Stomach (tissue), 9 donors: ENCODE results near the gene PTN. TPM values are rescaled to one million over a fixed set of nuclear protein-coding genes. Genes with fewer than 3 reads are reported as not detected.

ENCODE experiments used
- DNase-seq, 2 donors: peaks; one replicate each; pipeline versions ENCODE4 v3.0.0 to v3.0.0-alpha.2; 2013 to 2019
- H3K27ac ChIP-seq, 5 donors: fragments of 200-600 bp in 4 of 5; sonication (generic) in 4 of 5; one replicate each; pipeline ENCODE4 v1.5.1; 2013 to 2019; ENCODE audit warnings: mild to moderate bottlenecking in 1 of 5, moderate library complexity in 1 of 5
- H3K27me3 ChIP-seq, 3 donors: fragments of 200-600 bp; sonication (generic); one replicate each; pipeline ENCODE4 v1.5.1; 2017 to 2019; ENCODE audit warnings: mixed run types in 1 of 3
- H3K36me3 ChIP-seq, 4 donors: fragments of 200-600 bp; sonication (generic); 1 replicate in 3 of 4; 2 replicates in 1 of 4; pipeline ENCODE4 v1.5.1; 2016 to 2019
- H3K4me1 ChIP-seq, 4 donors: fragments of 200-600 bp; sonication (generic); one replicate each; pipeline ENCODE4 v1.5.1; 2016 to 2019
- H3K4me3 ChIP-seq, 4 donors: fragments of 200-600 bp; sonication (generic) in 3 of 4; one replicate each; pipeline ENCODE4 v1.5.1; 2016 to 2019; ENCODE audit warnings: mild to moderate bottlenecking in 1 of 4
- H3K9me3 ChIP-seq, 4 donors: fragments of 200-600 bp; sonication (generic); one replicate each; pipeline ENCODE4 v1.5.1; 2016 to 2019
- EP300 ChIP-seq: sonication (generic); formaldehyde crosslinking; IDR thresholded peaks from one replicate; pipeline ENCODE4 v1.6.1; 2017; ENCODE audit warnings: antibody characterized with exemption
- POLR2A ChIP-seq, 4 donors: fragments of 450-650 bp; IDR thresholded peaks; one replicate each; pipeline ENCODE4 v1.6.1; 2016; ENCODE audit warnings: antibody characterized with exemption in 4 of 4, control low read depth in 2 of 4, mild to moderate bottlenecking in 1 of 4, moderate library complexity in 1 of 4
- POLR2AphosphoS5 ChIP-seq, 3 donors: sonication (generic); formaldehyde crosslinking; IDR thresholded peaks; one replicate each; pipeline ENCODE4 v1.6.1; 2016; ENCODE audit warnings: antibody characterized with exemption in 3 of 3
- WGBS, 5 donors: extraction: QIAGEN DNeasy Blood & Tissue Kit in 3 of 5; methylation state at CpG; one replicate each; pipeline versions ENCODE4 v1.1.5 to v1.1.7; 2013 to 2018; 5-methylcytosine and 5-hydroxymethylcytosine counted together
- intact Hi-C: fragments of 100-400 bp; cut with DNase I; formaldehyde crosslinking; loops from one replicate; pipeline ENCODE4 v1.15.1; 2023; ENCODE audit warnings: low total_unique reads
- polyA plus RNA-seq, 3 donors: library from polyadenylated mRNA; stranded (reverse); fragments of 200-250 nt; gene quantifications; one replicate each; pipeline ENCODE4 v1.2.3, GENCODE V29; 2013
- total RNA-seq, 5 donors: library from RNA; depleted of rRNA; stranded (reverse); fragments of >200 nt; gene quantifications; one replicate each; pipeline versions ENCODE4 v1.1.0 to v1.2.3, GENCODE V29; 2014 to 2016
- TF ChIP-seq, protein P1 (sequence below), 7 experiments: fragments of 450-650 bp in 4 of 7; fragments of 200-600 bp in 3 of 7; sonication (generic) in 3 of 7; IDR thresholded peaks; one replicate each; pipeline ENCODE4 v1.5.1; 2016 to 2019; ENCODE audit warnings: antibody characterized with exemption in 7 of 7, control low read depth in 2 of 7, mild to moderate bottlenecking in 1 of 7
- donor health status: healthy with polysubstance abuse.
- donor health status: Bipolar disorder and iron deficiency.
- donor health status: healthy.

Gene PTN
- total and polyA plus RNA-seq, 8 donors = 1.4 to 47.4 (median 6.4) TPM; not detected in 1

DNA sequence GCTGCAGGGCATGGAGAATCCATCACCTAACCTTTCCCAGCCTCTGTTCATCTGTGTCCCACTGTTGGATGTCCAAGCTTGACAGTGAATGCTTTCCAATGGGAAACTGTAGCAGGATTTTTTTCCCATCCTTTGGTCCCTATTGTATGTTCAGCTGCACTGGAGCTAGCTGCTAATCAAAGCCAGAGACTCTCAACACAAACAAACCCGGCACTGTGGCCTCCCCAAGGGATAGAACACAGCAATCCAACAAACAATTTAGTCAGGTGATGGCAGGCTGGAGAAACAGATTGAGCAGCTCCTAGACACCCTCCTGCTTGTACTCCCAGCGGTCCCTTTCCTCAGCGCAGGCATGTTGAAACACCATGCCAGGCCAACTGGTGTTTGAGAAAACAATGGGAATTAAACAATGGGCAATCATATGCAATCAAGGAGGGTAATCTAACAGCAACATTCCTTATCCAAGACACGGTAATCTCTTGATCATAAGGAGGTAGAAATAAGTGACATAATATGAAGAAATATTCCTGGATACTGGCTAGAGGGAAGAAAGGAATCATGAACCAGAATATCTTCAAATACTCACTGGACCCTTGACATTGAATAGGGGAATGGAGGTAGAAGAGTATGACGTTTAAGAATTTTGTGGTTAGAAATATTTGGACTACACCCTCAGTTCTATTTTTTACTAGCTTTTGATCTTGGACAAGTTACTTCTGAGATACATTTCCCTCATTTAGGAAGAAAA lies 15.0 kb downstream of the PTN start:
- WGBS, 5 donors = 27 to 48% (median 37%) methylated on average over 5 of the region's 5 CpGs
- Histone ChIP-seq H3K4me1 (no peaks in the 10 kb centered on the region), H3K27ac (no peak overlapping the region), H3K36me3 (no peaks in the 10 kb centered on the region), H3K4me3 (no peak overlapping the region), H3K9me3 (no peaks in the 10 kb centered on the region), H3K27me3 (no peaks in the 10 kb centered on the region)
- intact Hi-C loops = no loop called here
- DNase-seq = no peak
- TF ChIP-seq EP300 (no peak), POLR2AphosphoS5 (IDR thresholded peaks at IDR 0.05) (no peak)
- TF ChIP-seq, protein P1, sequence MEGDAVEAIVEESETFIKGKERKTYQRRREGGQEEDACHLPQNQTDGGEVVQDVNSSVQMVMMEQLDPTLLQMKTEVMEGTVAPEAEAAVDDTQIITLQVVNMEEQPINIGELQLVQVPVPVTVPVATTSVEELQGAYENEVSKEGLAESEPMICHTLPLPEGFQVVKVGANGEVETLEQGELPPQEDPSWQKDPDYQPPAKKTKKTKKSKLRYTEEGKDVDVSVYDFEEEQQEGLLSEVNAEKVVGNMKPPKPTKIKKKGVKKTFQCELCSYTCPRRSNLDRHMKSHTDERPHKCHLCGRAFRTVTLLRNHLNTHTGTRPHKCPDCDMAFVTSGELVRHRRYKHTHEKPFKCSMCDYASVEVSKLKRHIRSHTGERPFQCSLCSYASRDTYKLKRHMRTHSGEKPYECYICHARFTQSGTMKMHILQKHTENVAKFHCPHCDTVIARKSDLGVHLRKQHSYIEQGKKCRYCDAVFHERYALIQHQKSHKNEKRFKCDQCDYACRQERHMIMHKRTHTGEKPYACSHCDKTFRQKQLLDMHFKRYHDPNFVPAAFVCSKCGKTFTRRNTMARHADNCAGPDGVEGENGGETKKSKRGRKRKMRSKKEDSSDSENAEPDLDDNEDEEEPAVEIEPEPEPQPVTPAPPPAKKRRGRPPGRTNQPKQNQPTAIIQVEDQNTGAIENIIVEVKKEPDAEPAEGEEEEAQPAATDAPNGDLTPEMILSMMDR (IDR thresholded peaks at IDR 0.05) = no peak

DNA sequence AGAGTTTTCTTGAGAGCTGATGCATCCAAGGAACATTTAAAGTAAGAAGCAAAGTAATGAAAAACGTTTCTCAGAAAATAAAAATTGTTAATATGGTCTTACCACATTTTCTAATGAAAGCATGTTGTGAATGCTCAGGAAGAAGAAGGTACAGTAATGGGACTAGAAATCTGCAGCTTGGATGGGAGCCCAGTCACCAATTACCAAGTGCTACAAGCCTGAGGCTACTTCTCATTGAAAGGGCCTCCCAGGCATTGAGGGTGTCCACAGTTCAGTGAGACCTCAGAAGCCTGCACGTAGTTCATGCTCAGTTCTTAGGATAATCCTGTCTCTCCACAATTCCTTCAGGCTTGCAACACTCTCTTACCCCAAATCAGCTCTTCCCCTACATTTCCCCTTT lies 17.6 kb downstream of the PTN start:
- no peak for DNase-seq
- Histone ChIP-seq H3K36me3 (no peaks in the 10 kb centered on the region), H3K4me3 (no peak overlapping the region), H3K4me1 (no peaks in the 10 kb centered on the region), H3K27me3 (no peaks in the 10 kb centered on the region), H3K27ac (no peak overlapping the region), H3K9me3 (peaks cover 0 to 8% (median 2%) of the 10 kb centered on the region in 4 donors)
- 43 to 70% (median 57%) methylated on average over 2 of the region's 2 CpGs for WGBS, 5 donors
- intact Hi-C loops = no loop called here
- TF ChIP-seq, protein P1 (IDR thresholded peaks at IDR 0.05) = no peak
- TF ChIP-seq POLR2AphosphoS5 (IDR thresholded peaks at IDR 0.05) (no peak), POLR2A (IDR thresholded peaks at IDR 0.05) (no peak), EP300 (no peak)

DNA sequence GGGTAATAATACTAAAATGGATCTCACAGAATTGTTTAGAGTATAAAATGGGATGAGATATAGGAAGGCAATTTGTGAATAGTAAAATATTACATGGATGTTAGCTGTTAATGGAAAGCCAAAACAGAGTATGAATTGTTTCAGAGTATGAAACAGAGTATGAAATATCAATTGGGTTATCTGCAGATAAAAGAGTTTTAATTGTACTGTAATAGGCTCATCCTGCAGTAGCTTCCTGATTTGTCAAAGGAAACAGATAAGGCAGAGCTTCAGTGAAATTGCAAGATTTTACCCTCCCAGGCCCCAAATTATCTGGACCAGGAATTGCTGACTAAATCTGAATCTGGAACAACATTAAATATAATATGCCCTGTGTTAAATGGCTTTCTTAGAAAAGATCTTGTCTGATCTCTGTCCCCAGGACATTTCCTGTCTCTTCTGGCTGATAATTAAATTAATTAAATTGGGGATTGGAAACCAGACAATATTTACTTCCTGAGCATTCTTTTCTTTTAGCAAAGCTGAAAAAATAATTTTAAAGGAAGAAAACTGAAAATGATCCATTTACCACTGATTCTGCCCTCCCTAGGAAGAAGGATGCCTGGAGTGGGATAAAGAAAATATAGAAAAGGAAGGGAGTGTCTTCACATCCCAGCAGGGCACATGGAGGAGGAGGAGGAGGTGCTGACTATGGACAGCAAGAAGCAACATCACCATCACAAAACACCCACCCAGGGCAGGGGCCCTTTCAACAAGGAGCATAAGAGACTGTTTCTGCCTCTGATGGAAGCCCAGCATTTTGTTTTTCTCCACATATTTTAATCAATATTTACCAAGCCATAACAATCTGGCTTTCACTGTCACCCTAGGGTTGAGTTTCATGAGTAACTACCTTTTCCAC lies 18.5 kb downstream of the PTN start:
- DNase-seq = no peak
- peaks cover 0 to 8% (median 2%) of the 10 kb centered on the region in 4 donors for H3K9me3 ChIP-seq
- H3K4me1 ChIP-seq = no peaks in the 10 kb centered on the region
- no peak overlapping the region for H3K27ac ChIP-seq
- H3K36me3 ChIP-seq = no peaks in the 10 kb centered on the region
- H3K27me3 ChIP-seq = no peaks in the 10 kb centered on the region
- intact Hi-C loops = no loop called here
- no peak overlapping the region for H3K4me3 ChIP-seq
- TF ChIP-seq EP300 (no peak), POLR2AphosphoS5 (IDR thresholded peaks at IDR 0.05) (no peak), POLR2A (IDR thresholded peaks at IDR 0.05) (no peak)
- TF ChIP-seq, protein P1 (IDR thresholded peaks at IDR 0.05) = no peak

DNA sequence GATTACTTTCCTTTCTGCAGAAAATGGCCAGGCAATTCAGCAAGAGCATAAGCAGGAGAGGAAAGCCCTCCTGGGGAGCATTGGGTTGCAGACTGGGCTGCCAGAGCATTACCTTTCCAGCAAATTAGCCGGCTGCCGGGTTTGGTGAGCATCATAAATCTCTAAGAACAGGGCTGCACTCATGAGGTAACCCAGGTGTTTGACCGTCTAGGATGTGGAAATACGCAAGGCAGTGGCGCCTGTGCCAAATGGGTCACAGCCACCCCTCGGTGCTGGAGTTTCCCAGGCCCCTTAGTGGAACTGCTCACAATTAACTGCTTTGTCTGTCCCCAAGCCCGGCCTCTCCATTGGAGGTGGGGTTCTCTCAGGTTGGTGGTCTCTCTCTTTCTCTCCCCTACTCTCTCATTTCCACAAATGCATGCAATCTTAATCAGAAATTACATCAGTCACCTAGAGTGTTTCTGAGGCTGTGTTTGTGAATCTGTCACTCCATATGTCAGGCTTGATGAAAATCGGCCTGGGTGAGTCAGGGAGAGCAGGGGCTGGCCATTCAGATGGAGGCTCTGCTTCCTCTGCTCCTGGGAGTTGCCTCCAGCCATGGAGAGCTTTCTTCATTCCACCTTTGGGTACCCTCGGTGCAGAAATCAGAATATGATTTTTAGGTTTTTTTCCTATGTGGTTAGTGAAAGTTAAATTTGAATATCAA lies 26.7 kb downstream of the PTN start:
- H3K4me1 ChIP-seq = peaks cover 0 to 8% (median 0%) of the 10 kb centered on the region in 4 donors
- H3K9me3 ChIP-seq = no peaks in the 10 kb centered on the region
- DNase-seq = no peak
- no peaks in the 10 kb centered on the region for H3K36me3 ChIP-seq
- no peaks in the 10 kb centered on the region for H3K27me3 ChIP-seq
- 75 to 87% (median 81%) methylated on average over 7 to 9 of the region's 9 CpGs for WGBS, 5 donors
- TF ChIP-seq, protein P1 (IDR thresholded peaks at IDR 0.05) = no peak
- no peak for TF ChIP-seq POLR2A (IDR thresholded peaks at IDR 0.05)
- no peak for TF ChIP-seq POLR2AphosphoS5 (IDR thresholded peaks at IDR 0.05)
- no peak for TF ChIP-seq EP300
- H3K4me3 ChIP-seq = no peak overlapping the region
- H3K27ac ChIP-seq = no peak overlapping the region
- intact Hi-C loops = no loop called here
